ENCODE results near the gene PCBD1.
A peak's percentile ranks its signal among the peaks of the same experiment; 100 is the strongest.

Gene PCBD1

DNA sequence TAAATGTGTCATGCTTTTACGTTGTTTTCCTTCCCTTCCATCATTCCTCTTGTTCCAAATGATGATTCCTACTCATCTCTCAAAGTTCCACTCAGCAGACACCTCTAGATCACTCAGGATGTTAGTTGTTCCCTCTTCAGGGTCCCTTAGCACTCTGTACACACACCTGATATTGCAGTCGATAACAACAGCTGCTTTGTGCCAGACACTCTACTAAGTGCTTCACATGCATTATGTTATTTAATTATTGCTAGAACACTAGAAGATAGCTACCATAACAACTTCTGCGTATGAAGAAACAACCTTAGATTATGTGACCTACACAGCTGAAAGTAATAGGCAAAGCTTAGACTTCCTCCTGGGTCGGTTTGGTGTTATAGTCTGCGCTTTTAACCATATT, 29.6 kb downstream of the PCBD1 start:
- DNase-seq (ENCODE audit: low read depth), result no peak
- no peak overlapping the region for H3K4me3 ChIP-seq (ENCODE audit: low read length)
- TF ChIP-seq, protein P1, sequence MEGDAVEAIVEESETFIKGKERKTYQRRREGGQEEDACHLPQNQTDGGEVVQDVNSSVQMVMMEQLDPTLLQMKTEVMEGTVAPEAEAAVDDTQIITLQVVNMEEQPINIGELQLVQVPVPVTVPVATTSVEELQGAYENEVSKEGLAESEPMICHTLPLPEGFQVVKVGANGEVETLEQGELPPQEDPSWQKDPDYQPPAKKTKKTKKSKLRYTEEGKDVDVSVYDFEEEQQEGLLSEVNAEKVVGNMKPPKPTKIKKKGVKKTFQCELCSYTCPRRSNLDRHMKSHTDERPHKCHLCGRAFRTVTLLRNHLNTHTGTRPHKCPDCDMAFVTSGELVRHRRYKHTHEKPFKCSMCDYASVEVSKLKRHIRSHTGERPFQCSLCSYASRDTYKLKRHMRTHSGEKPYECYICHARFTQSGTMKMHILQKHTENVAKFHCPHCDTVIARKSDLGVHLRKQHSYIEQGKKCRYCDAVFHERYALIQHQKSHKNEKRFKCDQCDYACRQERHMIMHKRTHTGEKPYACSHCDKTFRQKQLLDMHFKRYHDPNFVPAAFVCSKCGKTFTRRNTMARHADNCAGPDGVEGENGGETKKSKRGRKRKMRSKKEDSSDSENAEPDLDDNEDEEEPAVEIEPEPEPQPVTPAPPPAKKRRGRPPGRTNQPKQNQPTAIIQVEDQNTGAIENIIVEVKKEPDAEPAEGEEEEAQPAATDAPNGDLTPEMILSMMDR (conservative IDR thresholded peaks at IDR 0.05; ENCODE audit: low read length), result no peak

DNA sequence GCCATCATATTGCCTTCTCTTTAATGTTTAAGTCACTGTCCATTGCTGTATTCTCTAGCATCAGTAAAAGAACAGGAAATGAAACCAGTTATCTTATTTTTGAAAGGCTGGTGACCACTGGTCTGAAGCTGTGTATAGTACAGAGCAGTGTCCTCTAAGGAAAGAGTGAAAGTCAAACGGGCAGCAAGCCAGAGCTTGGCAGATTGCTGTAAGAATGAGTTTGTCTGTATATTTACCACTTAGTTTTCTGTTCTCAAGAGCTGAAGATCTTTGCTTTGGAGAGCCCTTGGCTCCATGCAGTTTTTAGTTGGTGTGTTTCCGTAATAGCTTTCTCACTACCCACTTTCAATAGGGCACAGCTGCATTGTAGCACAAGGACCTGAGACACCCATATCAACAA, 31.9 kb downstream of the PCBD1 start:
- no peak overlapping the region for H3K4me3 ChIP-seq (ENCODE audit: low read length)
- DNase-seq (ENCODE audit: low read depth), result no peak
- TF ChIP-seq, protein P1 (conservative IDR thresholded peaks at IDR 0.05; ENCODE audit: low read length), result no peak

DNA sequence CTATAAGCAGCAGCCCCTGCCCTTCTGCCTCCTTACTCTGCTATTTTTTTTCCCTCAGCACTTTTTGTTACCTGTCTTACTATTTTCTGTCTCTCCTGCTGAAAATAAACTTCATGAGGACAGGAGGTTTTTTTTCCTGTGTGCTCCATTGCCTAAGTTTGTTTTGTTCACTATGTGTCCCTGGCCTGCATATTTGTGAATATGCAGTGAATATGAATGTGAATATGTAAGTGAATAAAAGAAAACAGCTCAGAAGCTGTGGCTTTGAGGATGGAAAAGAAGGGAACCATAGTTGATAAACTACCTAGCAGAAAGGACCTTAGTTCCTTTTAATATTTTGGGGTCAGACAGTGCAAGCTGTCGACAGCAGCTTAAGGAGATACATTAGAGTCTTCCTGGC, 34.9 kb downstream of the PCBD1 start:
- TF ChIP-seq, protein P1 (conservative IDR thresholded peaks at IDR 0.05; ENCODE audit: low read length), result no peak
- DNase-seq (ENCODE audit: low read depth), result no peak
- H3K4me3 ChIP-seq (ENCODE audit: low read length), result no peak overlapping the region

DNA sequence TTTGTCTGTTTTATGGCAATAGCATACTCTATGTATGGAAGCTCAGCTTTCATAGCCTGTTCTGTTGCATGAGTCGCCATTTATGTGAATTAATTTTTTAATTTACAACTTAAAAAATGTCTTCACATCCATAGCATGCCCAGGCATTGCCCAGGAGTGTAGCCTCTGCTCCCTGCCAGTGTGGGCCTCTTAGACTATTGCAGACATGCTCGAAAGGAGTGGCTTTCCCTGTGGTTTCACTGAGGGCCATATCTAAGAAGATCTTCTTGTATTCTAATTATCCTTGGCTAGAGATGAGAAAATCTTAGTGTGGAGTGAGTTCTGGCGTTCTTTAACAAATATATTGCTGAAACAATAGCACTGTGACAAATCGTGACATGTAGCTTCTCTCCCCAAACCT, 35.3 kb downstream of the PCBD1 start:
- no peak for DNase-seq (ENCODE audit: low read depth)
- no peak overlapping the region for H3K4me3 ChIP-seq (ENCODE audit: low read length)
- TF ChIP-seq, protein P1 (conservative IDR thresholded peaks at IDR 0.05; ENCODE audit: low read length), result no peak

DNA sequence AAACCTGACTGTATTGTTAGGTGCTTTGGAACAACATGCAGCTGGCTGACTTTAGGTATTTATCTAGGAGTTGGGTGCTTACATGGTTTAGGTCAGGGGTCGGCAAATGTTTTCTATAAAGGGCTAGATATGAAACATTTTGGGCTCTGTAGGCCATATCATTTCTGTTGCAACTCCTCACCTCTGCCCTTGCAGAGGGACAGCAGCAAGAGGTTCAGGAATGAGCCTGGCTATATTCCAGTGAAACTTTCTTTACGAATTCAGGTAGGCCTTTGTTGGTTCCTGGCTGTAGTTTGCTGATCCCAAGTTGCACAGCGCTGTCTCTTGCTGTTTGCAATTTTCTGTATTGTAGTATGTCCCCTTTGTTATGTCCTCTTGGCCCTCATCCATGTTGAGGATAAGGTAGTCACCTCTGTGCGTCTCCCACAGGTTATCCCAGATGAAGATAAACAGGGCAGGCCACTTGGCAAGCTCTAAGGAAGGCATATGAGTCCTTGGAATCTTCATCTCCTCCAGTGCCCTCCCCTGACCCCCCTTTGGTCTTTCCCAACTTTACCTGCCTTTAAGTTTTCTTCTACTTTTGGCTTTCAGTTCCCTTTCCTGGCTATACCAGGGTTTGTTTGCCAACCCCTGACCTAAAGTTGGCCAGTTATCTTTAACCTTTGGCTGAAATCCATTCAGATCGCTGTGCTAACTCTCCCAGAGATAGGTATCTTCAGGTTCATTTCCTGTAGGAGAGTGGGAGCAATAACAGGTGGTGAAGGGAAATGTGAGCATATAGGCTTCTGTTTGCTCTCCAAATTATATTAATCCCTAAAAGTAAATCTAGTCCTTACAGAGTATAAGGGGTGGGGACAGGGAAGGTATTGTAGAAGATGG, 36.5 kb downstream of the PCBD1 start:
- H3K4me3 ChIP-seq (ENCODE audit: low read length), result no peak overlapping the region
- DNase-seq (ENCODE audit: low read depth), result no peak
- TF ChIP-seq, protein P1 (conservative IDR thresholded peaks at IDR 0.05; ENCODE audit: low read length), result no peak

DNA sequence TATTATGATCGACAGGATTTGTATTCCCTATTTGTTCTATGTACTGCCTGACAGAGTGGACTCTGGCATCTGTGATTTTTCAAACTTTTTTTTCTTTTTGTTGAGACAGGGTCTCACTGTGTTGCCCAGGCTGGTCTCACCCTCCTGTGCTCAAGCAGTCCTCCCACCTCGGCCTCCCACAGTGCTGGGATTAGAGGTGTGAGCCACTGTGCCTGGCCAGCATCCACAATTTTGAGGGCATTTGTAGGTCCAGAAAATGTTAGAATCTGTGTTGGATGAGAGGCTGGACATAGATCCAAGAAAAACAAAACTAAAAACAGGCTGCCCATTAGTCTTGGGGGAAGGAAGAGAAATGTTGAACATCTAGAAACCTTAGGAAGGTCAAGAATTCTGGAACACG, 38.3 kb downstream of the PCBD1 start:
- no peak for DNase-seq (ENCODE audit: low read depth)
- TF ChIP-seq, protein P1 (conservative IDR thresholded peaks at IDR 0.05; ENCODE audit: low read length), result no peak
- H3K4me3 ChIP-seq (ENCODE audit: low read length), result no peak overlapping the region

DNA sequence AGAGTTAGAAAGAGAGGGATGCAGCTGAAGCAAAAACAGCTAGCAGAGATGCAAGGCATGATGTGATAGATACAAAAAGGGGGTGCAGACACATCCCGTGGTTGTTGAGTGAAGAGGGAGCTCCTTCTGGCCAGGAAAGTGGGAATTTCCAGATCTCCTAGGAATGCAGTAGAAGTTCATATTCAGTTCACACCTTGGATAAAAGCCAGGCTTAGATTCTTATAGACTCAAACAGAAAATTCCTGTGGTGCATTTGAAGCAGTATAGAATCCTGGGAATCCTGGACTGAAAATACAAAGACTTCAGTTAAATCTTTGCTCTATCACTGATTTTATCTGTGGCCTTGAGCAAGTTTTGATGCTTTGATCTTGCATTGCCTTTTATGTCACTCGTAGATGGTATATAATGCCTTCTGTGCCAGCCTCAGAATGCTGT, 38.8 kb downstream of the PCBD1 start:
- peak; percentile 89 for DNase-seq (ENCODE audit: low read depth)
- no peak overlapping the region for H3K4me3 ChIP-seq (ENCODE audit: low read length)

More for the DNA sequence above, 38.8 kb downstream of the PCBD1 start:
- TF ChIP-seq, protein P1 (conservative IDR thresholded peaks at IDR 0.05; ENCODE audit: low read length), result no peak

Measured in AG10803 (cell line).